Smooth muscle cell (in vitro differentiated cells): ENCODE data around the gene GJB6. TPM values are rescaled to one million over a fixed set of nuclear protein-coding genes. Genes with fewer than 3 reads are reported as not detected.

Source experiments
- DNase-seq: peaks from one replicate; lab custom pipeline; 2025; ENCODE audit not compliant: unreplicated experiment; lab: John Stamatoyannopoulos, UW
- H2AFZ ChIP-seq: fragments of 200-600 bp; sonication (generic); 2 replicates; pipeline ENCODE4 v1.6.0; 2016; ENCODE audit warnings: antibody characterized with exemption, low read depth, mild to moderate bottlenecking
- H3F3A ChIP-seq: fragments of 200-600 bp; sonication (generic); 2 replicates; pipeline ENCODE4 v1.6.0; 2017; ENCODE audit warnings: antibody characterized with exemption, low read depth
- H3K27ac ChIP-seq: fragments of 200-600 bp; sonication (generic); 2 replicates; pipeline ENCODE4 v1.5.1; 2016; ENCODE audit warnings: low read depth, mild to moderate bottlenecking
- H3K27me3 ChIP-seq: fragments of 200-600 bp; sonication (generic); 2 replicates; pipeline ENCODE4 v1.6.1; 2016; ENCODE audit warnings: low read depth, mild to moderate bottlenecking
- H3K36me3 ChIP-seq: fragments of 200-600 bp; sonication (generic); 2 replicates; pipeline ENCODE4 v1.5.1; 2016; ENCODE audit warnings: low read depth
- H3K4me1 ChIP-seq: fragments of 200-600 bp; sonication (generic); 2 replicates; pipeline ENCODE4 v1.5.1; 2016; ENCODE audit warnings: low read depth
- H3K4me2 ChIP-seq: fragments of 200-600 bp; sonication (generic); 2 replicates; pipeline ENCODE4 v1.6.0; 2016; ENCODE audit warnings: mild to moderate bottlenecking
- H3K4me3 ChIP-seq: fragments of 200-600 bp; sonication (generic); 2 replicates; pipeline ENCODE4 v1.5.1; 2016; ENCODE audit warnings: mild to moderate bottlenecking
- H3K79me2 ChIP-seq: fragments of 200-600 bp; sonication (generic); 2 replicates; pipeline ENCODE4 v1.6.0; 2016; ENCODE audit warnings: low read depth, mild to moderate bottlenecking
- H3K9ac ChIP-seq: fragments of 200-600 bp; sonication (generic); 2 replicates; pipeline ENCODE4 v1.6.0; 2016; ENCODE audit warnings: low read depth
- H3K9me3 ChIP-seq: fragments of 200-600 bp; sonication (generic); replicated peaks from 2 replicates; pipeline ENCODE4 v1.5.1; 2016; ENCODE audit warnings: low read depth
- H4K20me1 ChIP-seq: fragments of 200-600 bp; sonication (generic); 2 replicates; pipeline ENCODE4 v1.6.0; 2016; ENCODE audit warnings: low read depth
- CTCF ChIP-seq: fragments of 200-600 bp; sonication (generic); IDR thresholded peaks from 2 replicates; pipeline ENCODE4 v1.5.1; 2017; ENCODE audit warnings: borderline replicate concordance, mild to moderate bottlenecking, antibody characterized with exemption; ENCODE audit not compliant: insufficient read depth, poor library complexity, severe bottlenecking
- WGBS: methylation state at CpG from one replicate; pipeline ENCODE4 v1.1.7; 2016; ENCODE audit warnings: low lambda C conversion rate; 5-methylcytosine and 5-hydroxymethylcytosine counted together
- polyA plus RNA-seq: library from polyadenylated mRNA; unstranded; fragments of >200 nt; fragmentation: Nextera tagmentation; extraction: Ambion mirVana; gene quantifications from 2 replicates; pipeline ENCODE4 v1.2.1, GENCODE V29; 2016
- total RNA-seq: library from RNA; depleted of rRNA; stranded (reverse); fragments of >200 nt; gene quantifications from 2 replicates; pipeline ENCODE4 v1.2.3, GENCODE V29; 2014

GJB6 gene
- total and polyA plus RNA-seq, 2 experiments from 2014 or later: 8.4 to 55.6 TPM

GRCh38 chr13:20219577-20219976, 12.5 kb downstream of the GJB6 start:
- no peaks in the 10 kb centered on the region for H4K20me1 ChIP-seq
- H3K4me2 ChIP-seq: no peak overlapping the region
- H3K27ac ChIP-seq: no peak overlapping the region
- no peak overlapping the region for H2AFZ ChIP-seq
- H3K79me2 ChIP-seq: no peaks in the 10 kb centered on the region
- no peak overlapping the region for H3K9ac ChIP-seq
- DNase-seq: no peak
- no peak for TF ChIP-seq CTCF
- H3K36me3 ChIP-seq: no peaks in the 10 kb centered on the region
- no peaks in the 10 kb centered on the region for H3F3A ChIP-seq
- no peaks in the 10 kb centered on the region for H3K9me3 ChIP-seq
- H3K4me1 ChIP-seq: no peaks in the 10 kb centered on the region
- H3K4me3 ChIP-seq: no peak overlapping the region
- H3K27me3 ChIP-seq: peaks cover 28% of the 10 kb centered on the region

- peaks cover 21% of the 10 kb centered on the region for H3K27me3 ChIP-seq
- H3K36me3 ChIP-seq: no peaks in the 10 kb centered on the region
- no peak overlapping the region for H3K4me3 ChIP-seq
- no peaks in the 10 kb centered on the region for H3K4me1 ChIP-seq
- no peaks in the 10 kb centered on the region for H4K20me1 ChIP-seq
- H3K9me3 ChIP-seq: no peaks in the 10 kb centered on the region
- H3K79me2 ChIP-seq: no peaks in the 10 kb centered on the region
- no peak overlapping the region for H3K9ac ChIP-seq
- WGBS: 69% methylated on average over 3 of the region's 3 CpGs
- no peak for TF ChIP-seq CTCF
- H3K4me2 ChIP-seq: no peak overlapping the region
- H3K27ac ChIP-seq: no peak overlapping the region
- H2AFZ ChIP-seq: no peak overlapping the region
- DNase-seq: no peak
- no peaks in the 10 kb centered on the region for H3F3A ChIP-seq
These were observed 15.0 kb downstream of the GJB6 start for GRCh38 chr13:20217168-20217567.

GRCh38 chr13:20209948-20210347, 22.2 kb downstream of the GJB6 start:
- Histone ChIP-seq H2AFZ (no peak overlapping the region), H3K4me3 (no peak overlapping the region), H3F3A (no peaks in the 10 kb centered on the region), H3K9me3 (no peaks in the 10 kb centered on the region), H3K27ac (no peak overlapping the region), H3K36me3 (no peaks in the 10 kb centered on the region), H4K20me1 (no peaks in the 10 kb centered on the region), H3K4me2 (no peak overlapping the region), H3K79me2 (no peaks in the 10 kb centered on the region), H3K4me1 (no peaks in the 10 kb centered on the region), H3K9ac (no peak overlapping the region), H3K27me3 (peaks cover 5% of the 10 kb centered on the region)
- DNase-seq: no peak
- TF ChIP-seq CTCF: no peak
- 91% methylated on average over 1 of the region's 1 CpG for WGBS

GRCh38 chr13:20206698-20207235, 25.4 kb downstream of the GJB6 start:
- H4K20me1 ChIP-seq: no peaks in the 10 kb centered on the region
- no peak overlapping the region for H3K4me2 ChIP-seq
- 71% methylated on average over 16 of the region's 16 CpGs for WGBS
- H3F3A ChIP-seq: no peaks in the 10 kb centered on the region
- TF ChIP-seq CTCF: no peak
- DNase-seq: no peak
- no peak overlapping the region for H3K9ac ChIP-seq
- peaks cover 4% of the 10 kb centered on the region for H3K9me3 ChIP-seq
- H2AFZ ChIP-seq: no peak overlapping the region
- no peaks in the 10 kb centered on the region for H3K36me3 ChIP-seq
- no peaks in the 10 kb centered on the region for H3K4me1 ChIP-seq
- H3K4me3 ChIP-seq: no peak overlapping the region
- H3K27me3 ChIP-seq: peaks cover 5% of the 10 kb centered on the region
- H3K27ac ChIP-seq: no peak overlapping the region
- no peaks in the 10 kb centered on the region for H3K79me2 ChIP-seq
